A549 (cell line): ENCODE data around the gene SPSB1. TPM values are rescaled to one million over a fixed set of nuclear protein-coding genes. Genes with fewer than 3 reads are reported as not detected.

Source experiments
- ATAC-seq, 2 experiments: fragments of 200-7000 bp in 1 of 2; fragments of >200 bp in 1 of 2; cut with Nextera tagmentation in 1 of 2; cut with Tn5 transposase in 1 of 2; 3 replicates each; pipeline versions ENCODE4 v1.8.0 to v1.9.1; 2018 to 2020; ENCODE audit warnings: mild to moderate bottlenecking in 1 of 2, moderate library complexity in 1 of 2
- CTCF ChIA-PET: fragments of 300-600 bp; sonication (Branson Sonifier 250); formaldehyde crosslinking; extraction: SDS; loops from one replicate; lab custom pipeline; 2021; ENCODE audit warnings: antibody characterized with exemption, inconsistent platforms; lab: Yijun Ruan, JAX
- POLR2A ChIA-PET: fragments of 350-600 bp; formaldehyde crosslinking; extraction: SDS; loops from one replicate; lab custom pipeline; 2021; ENCODE audit warnings: antibody characterized with exemption, inconsistent platforms; lab: Yijun Ruan, JAX
- DNase-seq, 2 experiments: peaks; one replicate each; pipeline versions ENCODE4 v3.0.0 to v3.0.0-alpha.2; 2011 to 2016; ENCODE audit warnings: low read depth in 1 of 2, low spot score in 1 of 2
- FAIRE-seq: peaks from 2 replicates; lab custom pipeline; 2011; peaks lifted over from hg19 to GRCh38; lab: Jason Lieb, UNC
- H3K27ac ChIP-seq, 2 experiments: fragments of >200 bp; sonication (Bioruptor Twin); formaldehyde crosslinking; 3 replicates each; pipeline ENCODE4 v1.5.1; 2016 to 2017
- H3K4me1 ChIP-seq: fragments of >200 bp; sonication (Bioruptor Twin); formaldehyde crosslinking; 3 replicates; pipeline ENCODE4 v1.6.1; 2016
- H3K4me2 ChIP-seq: fragments of >200 bp; sonication (Bioruptor Twin); formaldehyde crosslinking; 3 replicates; pipeline ENCODE4 v1.6.1; 2016
- H3K4me3 ChIP-seq: fragments of >200 bp; sonication (Bioruptor Twin); formaldehyde crosslinking; 3 replicates; pipeline ENCODE4 v1.5.1; 2016
- H3K9me3 ChIP-seq: fragments of >200 bp; sonication (Bioruptor Twin); formaldehyde crosslinking; 3 replicates; pipeline ENCODE4 v1.6.1; 2016
- CBX8 ChIP-seq: fragments of 200-600 bp; sonication (generic); IDR thresholded peaks from 2 replicates; pipeline ENCODE4 v1.6.1; 2016
- CEBPB ChIP-seq, 2 experiments: fragments of >200 bp in 1 of 2; sonication (Bioruptor Twin) in 1 of 2; formaldehyde crosslinking in 1 of 2; IDR thresholded peaks; 2 replicates each; pipeline ENCODE4 v1.6.1; 2012 to 2016
- CHD2 ChIP-seq: fragments of 150-350 bp; IDR thresholded peaks from 2 replicates; pipeline ENCODE4 v1.6.1; 2014; ENCODE audit warnings: low read length; ENCODE audit not compliant: partially characterized antibody
- CHD4 ChIP-seq: fragments of 200-600 bp; sonication (generic); IDR thresholded peaks from 2 replicates; pipeline ENCODE4 v1.6.1; 2016; ENCODE audit warnings: antibody characterized with exemption, mild to moderate bottlenecking, borderline replicate concordance
- EHF ChIP-seq: fragments of 250-450 bp; sonication (Bioruptor Pico); IDR thresholded peaks from 2 replicates; pipeline ENCODE4 v1.5.0; 2020; ENCODE audit warnings: mild to moderate bottlenecking
- FOSB ChIP-seq: fragments of 250-450 bp; sonication (Bioruptor Pico); IDR thresholded peaks from 2 replicates; pipeline ENCODE4 v1.5.0; 2020; ENCODE audit warnings: mild to moderate bottlenecking, moderate library complexity
- FOSL2 ChIP-seq, 2 experiments: fragments of 450-650 bp in 1 of 2; fragments of >200 bp in 1 of 2; sonication (Bioruptor Twin) in 1 of 2; formaldehyde crosslinking; IDR thresholded peaks; 2 replicates each; pipeline versions ENCODE4 v1.5.0 to v1.6.1; 2016 to 2020; ENCODE audit warnings: mild to moderate bottlenecking in 1 of 2, moderate library complexity in 1 of 2
- HOXA7 ChIP-seq: fragments of 250-450 bp; sonication (Bioruptor Pico); IDR thresholded peaks from 2 replicates; pipeline ENCODE4 v1.5.0; 2020; ENCODE audit warnings: mild to moderate bottlenecking, moderate library complexity
- HOXB5 ChIP-seq: fragments of 250-450 bp; sonication (Bioruptor Pico); IDR thresholded peaks from 2 replicates; pipeline ENCODE4 v1.5.0; 2020; ENCODE audit warnings: mild to moderate bottlenecking, moderate library complexity
- RAD21 ChIP-seq, 2 experiments: fragments of >200 bp in 1 of 2; sonication (Bioruptor Twin) in 1 of 2; formaldehyde crosslinking in 1 of 2; IDR thresholded peaks in 1 of 2; conservative IDR thresholded peaks in 1 of 2; 2 replicates in 1 of 2; 3 replicates in 1 of 2; pipeline ENCODE4 v1.6.1; 2012 to 2018; ENCODE audit warnings: inconsistent platforms in 1 of 2
- RFX5 ChIP-seq: fragments of 450-650 bp; IDR thresholded peaks from 2 replicates; pipeline ENCODE4 v1.7.1; 2014; ENCODE audit warnings: antibody characterized with exemption, mild to moderate bottlenecking, moderate library complexity
- RNF2 ChIP-seq: fragments of 200-600 bp; sonication (generic); IDR thresholded peaks from 2 replicates; pipeline ENCODE4 v1.6.1; 2016; ENCODE audit warnings: low read depth, mild to moderate bottlenecking, antibody characterized with exemption, moderate library complexity, borderline replicate concordance
- TFCP2L1 ChIP-seq: fragments of 250-450 bp; sonication (Bioruptor Pico); IDR thresholded peaks from 2 replicates; pipeline ENCODE4 v1.5.0; 2021; ENCODE audit warnings: mild to moderate bottlenecking
- ZFP36 ChIP-seq: fragments of 450-650 bp; IDR thresholded peaks from 2 replicates; pipeline ENCODE4 v1.6.1; 2014; ENCODE audit warnings: borderline replicate concordance; ENCODE audit not compliant: partially characterized antibody
- WGBS: methylation state at CpG from one replicate; pipeline ENCODE4 v1.1.6; 2017; ENCODE audit errors: missing lambda C conversion rate; 5-methylcytosine and 5-hydroxymethylcytosine counted together
- polyA plus RNA-seq, 4 experiments: library from polyadenylated mRNA; depleted of rRNA in 3 of 4; stranded (reverse); fragments of >200 nt; fragmentation: RNase III in 1 of 4; extraction: RNeasy Plus Mini Kit Qiagen cat#74134 plus additional on column Dnase treatment in 1 of 4; gene quantifications; 2 replicates in 3 of 4; 3 replicates in 1 of 4; pipeline ENCODE4 v1.2.3, GENCODE V29; 2011 to 2017
- TF ChIP-seq, protein P1 (sequence below): IDR thresholded peaks from 2 replicates; pipeline ENCODE4 v1.6.1; 2012
- TF ChIP-seq, protein P2 (sequence below): fragments of 250-450 bp; sonication (Bioruptor Pico); IDR thresholded peaks from 2 replicates; pipeline ENCODE4 v1.5.0; 2021; ENCODE audit warnings: mild to moderate bottlenecking, moderate library complexity, borderline replicate concordance
- TF ChIP-seq, protein P3 (sequence below): fragments of 200-600 bp; sonication (generic); IDR thresholded peaks from 2 replicates; pipeline ENCODE4 v1.6.1; 2016; ENCODE audit warnings: antibody characterized with exemption, mild to moderate bottlenecking, moderate library complexity
- TF ChIP-seq, protein P4 (sequence below): fragments of 250-450 bp; sonication (Bioruptor Pico); IDR thresholded peaks from 2 replicates; pipeline ENCODE4 v1.5.0; 2020; ENCODE audit warnings: low read depth, mild to moderate bottlenecking, moderate library complexity
- TF ChIP-seq, protein P5 (sequence below): fragments of >200 bp; sonication (Bioruptor Twin); formaldehyde crosslinking; IDR thresholded peaks from 2 replicates; pipeline ENCODE4 v1.6.1; 2016

Gene SPSB1
- polyA plus RNA-seq, 2 of the 4 experiments (the other 2 are of a cell fraction), result 22.3 to 23.7 TPM

DNA sequence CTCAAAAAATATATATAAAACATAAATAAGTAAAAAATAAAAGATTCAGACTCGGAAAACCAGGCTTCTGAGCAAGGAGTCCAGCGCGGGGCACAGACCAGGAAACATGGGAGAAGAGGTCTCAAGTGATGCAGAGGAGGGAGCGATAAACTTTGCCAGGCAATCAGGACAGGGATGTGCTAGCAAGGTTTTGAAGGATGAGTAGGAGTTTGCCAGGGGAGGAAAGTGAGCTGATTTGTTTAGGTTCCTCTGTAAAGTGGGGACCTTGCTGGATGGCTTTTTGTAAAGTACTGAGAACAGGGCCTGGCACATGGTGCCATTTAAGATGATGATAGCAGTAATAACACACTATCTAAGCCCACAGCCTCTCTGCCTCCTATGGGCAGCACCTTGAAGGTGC is 86.1 kb downstream of the SPSB1 start:
- DNase-seq (no peak), ATAC-seq (no peak)
- 94% methylated on average over 4 of the region's 4 CpGs for WGBS
- POLR2A ChIA-PET, result no interaction called here
- H3K4me1 ChIP-seq, result no peaks in the 10 kb centered on the region; the same call in 1 of the 3 replicates
- no peak for TF ChIP-seq HOXB5 (CRISPR knock-in tag)
- TF ChIP-seq CEBPB (IDR thresholded peaks at IDR 0.05), result no peak
- TF ChIP-seq, protein P1, sequence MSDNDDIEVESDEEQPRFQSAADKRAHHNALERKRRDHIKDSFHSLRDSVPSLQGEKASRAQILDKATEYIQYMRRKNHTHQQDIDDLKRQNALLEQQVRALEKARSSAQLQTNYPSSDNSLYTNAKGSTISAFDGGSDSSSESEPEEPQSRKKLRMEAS, result no peak
- no peak for TF ChIP-seq CBX8
- TF ChIP-seq, protein P2, sequence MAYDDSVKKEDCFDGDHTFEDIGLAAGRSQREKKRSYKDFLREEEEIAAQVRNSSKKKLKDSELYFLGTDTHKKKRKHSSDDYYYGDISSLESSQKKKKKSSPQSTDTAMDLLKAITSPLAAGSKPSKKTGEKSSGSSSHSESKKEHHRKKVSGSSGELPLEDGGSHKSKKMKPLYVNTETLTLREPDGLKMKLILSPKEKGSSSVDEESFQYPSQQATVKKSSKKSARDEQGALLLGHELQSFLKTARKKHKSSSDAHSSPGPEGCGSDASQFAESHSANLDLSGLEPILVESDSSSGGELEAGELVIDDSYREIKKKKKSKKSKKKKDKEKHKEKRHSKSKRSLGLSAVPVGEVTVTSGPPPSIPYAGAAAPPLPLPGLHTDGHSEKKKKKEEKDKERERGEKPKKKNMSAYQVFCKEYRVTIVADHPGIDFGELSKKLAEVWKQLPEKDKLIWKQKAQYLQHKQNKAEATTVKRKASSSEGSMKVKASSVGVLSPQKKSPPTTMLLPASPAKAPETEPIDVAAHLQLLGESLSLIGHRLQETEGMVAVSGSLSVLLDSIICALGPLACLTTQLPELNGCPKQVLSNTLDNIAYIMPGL (CRISPR knock-in tag), result no peak
- no peak for TF ChIP-seq ZFP36
- TF ChIP-seq, all 56 proteins: peak for 0
- Histone ChIP-seq H3K4me3 (no peak overlapping the region), H3K4me2 (no peak overlapping the region), H3K9me3 (no peaks in the 10 kb centered on the region), H3K27ac (no peak overlapping the region)
- CTCF ChIA-PET, result interaction anchor here (1.2 kb wide), 1 partner anchor 13 kb away, joined by 3 read pairs; no protein-coding TSS in a partner anchor
- FAIRE-seq, result no peak

DNA sequence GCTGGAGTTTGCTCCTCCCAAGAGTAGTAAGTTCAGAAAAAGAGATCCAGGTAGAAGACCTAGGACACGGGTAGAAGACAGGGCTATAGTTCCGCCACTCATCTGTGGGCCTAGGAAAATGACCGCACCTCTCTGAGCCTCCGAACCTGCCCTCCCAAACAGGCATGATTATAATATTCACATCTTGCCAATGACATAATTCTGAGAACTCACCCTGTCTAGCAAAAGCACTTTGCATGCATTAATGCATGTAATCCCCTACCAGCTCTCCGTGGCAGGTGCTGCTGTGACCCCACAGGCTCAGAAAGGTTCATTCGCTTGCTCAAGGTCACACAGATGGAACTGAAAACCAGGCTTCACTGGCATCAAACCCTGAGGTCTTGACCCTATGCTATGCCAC is 88.0 kb downstream of the SPSB1 start:
- ChIA-PET POLR2A (no interaction called here), CTCF (no interaction called here)
- H3K4me3 ChIP-seq, result no peak overlapping the region
- DNase-seq (no peak), ATAC-seq (no peak), FAIRE-seq (no peak)
- H3K4me1 ChIP-seq, result peaks cover 12% of the 10 kb centered on the region
- H3K9me3 ChIP-seq, result no peaks in the 10 kb centered on the region
- WGBS, result 81% methylated on average over 6 of the region's 6 CpGs
- H3K4me2 ChIP-seq, result no peak overlapping the region
- TF ChIP-seq CBX8 (no peak), CEBPB (IDR thresholded peaks at IDR 0.05) (no peak), RAD21 (conservative IDR thresholded peaks at IDR 0.05 in 1 of 2, IDR thresholded peaks at IDR 0.05 in 1 of 2) (no peak), FOSB (CRISPR knock-in tag) (no peak), HOXB5 (CRISPR knock-in tag) (no peak), TFCP2L1 (CRISPR knock-in tag) (no peak), EHF (CRISPR knock-in tag) (no peak), FOSL2 (IDR thresholded peaks at IDR 0.05) (no peak), FOSL2 (CRISPR knock-in tag; IDR thresholded peaks at IDR 0.05) (no peak)
- TF ChIP-seq, protein P3, sequence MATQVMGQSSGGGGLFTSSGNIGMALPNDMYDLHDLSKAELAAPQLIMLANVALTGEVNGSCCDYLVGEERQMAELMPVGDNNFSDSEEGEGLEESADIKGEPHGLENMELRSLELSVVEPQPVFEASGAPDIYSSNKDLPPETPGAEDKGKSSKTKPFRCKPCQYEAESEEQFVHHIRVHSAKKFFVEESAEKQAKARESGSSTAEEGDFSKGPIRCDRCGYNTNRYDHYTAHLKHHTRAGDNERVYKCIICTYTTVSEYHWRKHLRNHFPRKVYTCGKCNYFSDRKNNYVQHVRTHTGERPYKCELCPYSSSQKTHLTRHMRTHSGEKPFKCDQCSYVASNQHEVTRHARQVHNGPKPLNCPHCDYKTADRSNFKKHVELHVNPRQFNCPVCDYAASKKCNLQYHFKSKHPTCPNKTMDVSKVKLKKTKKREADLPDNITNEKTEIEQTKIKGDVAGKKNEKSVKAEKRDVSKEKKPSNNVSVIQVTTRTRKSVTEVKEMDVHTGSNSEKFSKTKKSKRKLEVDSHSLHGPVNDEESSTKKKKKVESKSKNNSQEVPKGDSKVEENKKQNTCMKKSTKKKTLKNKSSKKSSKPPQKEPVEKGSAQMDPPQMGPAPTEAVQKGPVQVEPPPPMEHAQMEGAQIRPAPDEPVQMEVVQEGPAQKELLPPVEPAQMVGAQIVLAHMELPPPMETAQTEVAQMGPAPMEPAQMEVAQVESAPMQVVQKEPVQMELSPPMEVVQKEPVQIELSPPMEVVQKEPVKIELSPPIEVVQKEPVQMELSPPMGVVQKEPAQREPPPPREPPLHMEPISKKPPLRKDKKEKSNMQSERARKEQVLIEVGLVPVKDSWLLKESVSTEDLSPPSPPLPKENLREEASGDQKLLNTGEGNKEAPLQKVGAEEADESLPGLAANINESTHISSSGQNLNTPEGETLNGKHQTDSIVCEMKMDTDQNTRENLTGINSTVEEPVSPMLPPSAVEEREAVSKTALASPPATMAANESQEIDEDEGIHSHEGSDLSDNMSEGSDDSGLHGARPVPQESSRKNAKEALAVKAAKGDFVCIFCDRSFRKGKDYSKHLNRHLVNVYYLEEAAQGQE, result no peak
- no peak overlapping the region for H3K27ac ChIP-seq

DNA sequence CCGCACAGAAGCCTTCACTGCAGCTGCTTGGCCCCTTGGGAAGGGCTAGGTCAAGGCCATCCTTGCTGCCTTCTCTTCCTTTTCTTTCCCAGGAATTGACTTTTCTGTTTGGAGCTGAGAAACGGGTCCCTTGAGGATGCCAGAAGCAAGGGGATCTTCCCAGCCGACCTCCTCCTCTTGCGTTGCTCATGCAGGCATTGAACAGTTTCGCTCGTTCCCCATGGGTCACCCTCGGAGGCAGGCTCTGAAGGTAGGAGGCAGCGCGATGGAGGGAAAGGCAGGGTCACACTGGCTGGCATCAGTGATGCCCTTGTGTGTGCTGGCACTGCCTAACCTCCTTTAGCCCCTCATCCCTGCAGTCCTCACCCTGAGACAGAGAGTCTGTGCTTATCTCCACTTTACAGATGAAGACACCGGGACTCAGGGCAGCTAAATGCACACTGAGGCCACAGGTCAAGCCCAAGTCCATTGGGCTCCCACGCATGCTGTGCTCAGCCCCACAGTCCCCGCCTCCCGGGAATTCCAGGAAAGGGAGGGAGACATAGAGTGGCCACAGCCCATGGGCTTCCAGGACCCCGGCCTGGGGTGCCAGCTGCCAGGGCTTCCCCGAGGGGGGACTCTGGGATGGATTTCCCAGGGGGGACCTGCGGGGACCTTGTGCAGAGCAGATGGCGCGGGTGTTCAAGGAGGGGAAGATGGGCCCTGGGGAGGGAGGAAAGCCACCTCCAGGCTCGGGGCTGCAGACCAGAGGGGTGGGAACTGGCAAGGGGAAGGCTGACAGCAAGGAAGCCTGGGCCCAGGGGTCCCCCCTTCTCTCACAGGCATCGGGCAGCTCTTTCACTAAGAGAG is 90.2 kb downstream of the SPSB1 start:
- Histone ChIP-seq H3K4me3 (no peak overlapping the region), H3K4me1 (peaks cover 20% of the 10 kb centered on the region), H3K27ac (peak overlapping the region in 1 of 2 experiments; percentile 45; a peak in 1 of 6 replicates), H3K4me2 (no peak overlapping the region), H3K9me3 (no peaks in the 10 kb centered on the region)
- no peak for FAIRE-seq
- DNase-seq, result no peak
- ChIA-PET POLR2A (no interaction called here), CTCF (interaction anchor here (0.6 kb wide), 1 partner anchor 50 kb away, joined by 3 read pairs; no protein-coding TSS in a partner anchor)
- no peak for ATAC-seq
- 79% methylated on average over 6 of the region's 20 CpGs for WGBS
- TF ChIP-seq HOXA7 (CRISPR knock-in tag) (no peak), RAD21 (conservative IDR thresholded peaks at IDR 0.05 in 1 of 2, IDR thresholded peaks at IDR 0.05 in 1 of 2) (no peak), RFX5 (no peak), FOSB (CRISPR knock-in tag) (no peak), CHD4 (no peak), RNF2 (no peak), CHD2 (no peak)
- TF ChIP-seq, protein P4, sequence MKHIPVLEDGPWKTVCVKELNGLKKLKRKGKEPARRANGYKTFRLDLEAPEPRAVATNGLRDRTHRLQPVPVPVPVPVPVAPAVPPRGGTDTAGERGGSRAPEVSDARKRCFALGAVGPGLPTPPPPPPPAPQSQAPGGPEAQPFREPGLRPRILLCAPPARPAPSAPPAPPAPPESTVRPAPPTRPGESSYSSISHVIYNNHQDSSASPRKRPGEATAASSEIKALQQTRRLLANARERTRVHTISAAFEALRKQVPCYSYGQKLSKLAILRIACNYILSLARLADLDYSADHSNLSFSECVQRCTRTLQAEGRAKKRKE, result no peak
- TF ChIP-seq, protein P3, result no peak
- TF ChIP-seq, protein P5, sequence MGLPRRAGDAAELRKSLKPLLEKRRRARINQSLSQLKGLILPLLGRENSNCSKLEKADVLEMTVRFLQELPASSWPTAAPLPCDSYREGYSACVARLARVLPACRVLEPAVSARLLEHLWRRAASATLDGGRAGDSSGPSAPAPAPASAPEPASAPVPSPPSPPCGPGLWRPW, result no peak
